ENCODE measurements around the gene DHX9. TPM values are rescaled to one million over a fixed set of nuclear protein-coding genes. Genes with fewer than 3 reads are reported as not detected.
"Not testable (repeated sequence)": the region's sequence is repeated elsewhere in the genome, so short reads cannot be mapped to it uniquely, and the experiment has no call there.

The DHX9 gene
- polyA plus RNA-seq, 2 donors: 38.6 to 70.5 TPM

DNA sequence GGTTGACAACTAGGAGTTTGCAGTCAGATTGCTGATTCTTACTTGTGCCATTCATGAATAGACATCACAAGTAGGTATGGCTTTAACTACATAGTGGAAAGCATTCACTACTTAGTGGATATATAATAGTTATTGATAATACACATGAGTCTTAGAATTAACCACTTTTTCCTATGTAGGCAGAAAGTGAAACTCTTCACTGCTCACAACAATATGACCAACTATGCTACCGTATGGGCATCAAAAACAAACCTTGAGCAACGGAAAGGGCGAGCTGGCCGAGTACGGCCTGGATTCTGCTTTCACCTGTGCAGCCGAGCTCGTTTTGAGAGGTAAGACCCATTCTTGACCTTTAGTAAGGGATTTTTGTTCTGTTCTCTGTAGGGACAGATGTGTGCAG is 38.7 kb downstream of the DHX9 start:
- no peaks in the 10 kb centered on the region for H3K9me3 ChIP-seq (ENCODE audit: control insufficient read depth in 2 of 2, insufficient read depth in 1 of 2, low read depth in 1 of 2, low read length in 1 of 2)
- no peaks in the 10 kb centered on the region for H3K4me1 ChIP-seq (ENCODE audit: control insufficient read depth in 2 of 2, insufficient read depth in 2 of 2, low read length in 1 of 2)
- 88 to 92% methylated on average over 7 of the region's 7 CpGs for WGBS, 2 donors
- no peak overlapping the region for H3K4me3 ChIP-seq (ENCODE audit: low read depth in 1 of 2, low read length in 2 of 2)
- H3K36me3 ChIP-seq (ENCODE audit: control insufficient read depth in 2 of 2, insufficient read depth in 2 of 2, low read length in 1 of 2): peaks cover 18 to 20% of the 10 kb centered on the region in 2 donors
- no peaks in the 10 kb centered on the region for H3K27me3 ChIP-seq (ENCODE audit: control insufficient read depth in 1 of 2, insufficient read depth in 2 of 2, low read length in 2 of 2)
- H3K27ac ChIP-seq (ENCODE audit: low read depth in 2 of 2, low read length in 1 of 2): no peak overlapping the region

DNA sequence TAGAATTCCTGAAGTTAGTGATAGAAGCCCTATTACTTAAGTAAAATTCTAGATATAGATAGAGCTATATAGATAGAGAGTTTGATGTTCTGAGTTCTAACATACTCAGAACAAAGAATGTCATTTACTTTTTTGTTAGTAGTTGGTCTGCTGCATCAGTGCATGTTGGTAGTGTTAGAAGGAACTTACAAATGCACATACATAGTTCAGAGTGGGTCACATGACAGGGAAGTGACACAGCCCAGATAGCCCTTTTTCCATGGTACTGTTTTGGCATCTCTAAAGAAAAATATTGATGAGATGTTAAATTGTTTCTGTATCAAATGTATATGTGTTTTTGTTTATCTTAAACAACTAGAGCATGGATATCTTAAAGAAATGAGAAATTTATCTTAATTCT is 45.7 kb downstream of the DHX9 start:
- peaks cover 10 to 21% of the 10 kb centered on the region in 2 donors for H3K36me3 ChIP-seq (ENCODE audit: control insufficient read depth in 2 of 2, insufficient read depth in 2 of 2, low read length in 1 of 2)

DNA sequence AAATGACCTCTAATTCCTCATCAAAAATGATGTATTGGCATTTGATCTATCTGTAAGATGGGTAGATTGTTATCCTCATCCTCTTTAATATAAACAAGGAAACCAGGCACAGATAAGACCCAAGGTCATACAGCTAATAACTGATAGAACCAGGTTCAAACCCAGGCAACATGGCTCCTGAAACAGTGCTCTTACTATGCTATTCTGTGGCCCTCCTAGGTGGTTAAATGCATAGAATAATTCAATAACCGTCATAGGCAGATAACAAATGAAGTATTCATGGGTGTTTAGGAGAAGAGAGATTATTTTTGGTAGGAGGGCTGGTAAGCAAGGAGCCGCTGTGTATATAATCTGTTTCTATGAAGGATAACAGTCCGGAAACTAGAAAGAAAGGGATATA is 46.4 kb downstream of the DHX9 start:
- peaks cover 10 to 19% of the 10 kb centered on the region in 2 donors for H3K36me3 ChIP-seq (ENCODE audit: control insufficient read depth in 2 of 2, insufficient read depth in 2 of 2, low read length in 1 of 2)
- H3K9me3 ChIP-seq (ENCODE audit: control insufficient read depth in 2 of 2, insufficient read depth in 1 of 2, low read depth in 1 of 2, low read length in 1 of 2): no peaks in the 10 kb centered on the region
- no peak overlapping the region for H3K27ac ChIP-seq (ENCODE audit: low read depth in 2 of 2, low read length in 1 of 2)
- no peak overlapping the region for H3K4me3 ChIP-seq (ENCODE audit: low read depth in 1 of 2, low read length in 2 of 2)
- no peaks in the 10 kb centered on the region for H3K27me3 ChIP-seq (ENCODE audit: control insufficient read depth in 1 of 2, insufficient read depth in 2 of 2, low read length in 2 of 2)
- H3K4me1 ChIP-seq (ENCODE audit: control insufficient read depth in 2 of 2, insufficient read depth in 2 of 2, low read length in 1 of 2): no peaks in the 10 kb centered on the region
- WGBS, 2 donors: 95% methylated on average over 3 of the region's 3 CpGs

More for the DNA sequence above, 45.7 kb downstream of the DHX9 start:
- no peak overlapping the region for H3K4me3 ChIP-seq (ENCODE audit: low read depth in 1 of 2, low read length in 2 of 2)
- H3K27ac ChIP-seq (ENCODE audit: low read depth in 2 of 2, low read length in 1 of 2): no peak overlapping the region
- no peaks in the 10 kb centered on the region for H3K27me3 ChIP-seq (ENCODE audit: control insufficient read depth in 1 of 2, insufficient read depth in 2 of 2, low read length in 2 of 2)
- no peaks in the 10 kb centered on the region for H3K9me3 ChIP-seq (ENCODE audit: control insufficient read depth in 2 of 2, insufficient read depth in 1 of 2, low read depth in 1 of 2, low read length in 1 of 2)
- H3K4me1 ChIP-seq (ENCODE audit: control insufficient read depth in 2 of 2, insufficient read depth in 2 of 2, low read length in 1 of 2): no peaks in the 10 kb centered on the region

DNA sequence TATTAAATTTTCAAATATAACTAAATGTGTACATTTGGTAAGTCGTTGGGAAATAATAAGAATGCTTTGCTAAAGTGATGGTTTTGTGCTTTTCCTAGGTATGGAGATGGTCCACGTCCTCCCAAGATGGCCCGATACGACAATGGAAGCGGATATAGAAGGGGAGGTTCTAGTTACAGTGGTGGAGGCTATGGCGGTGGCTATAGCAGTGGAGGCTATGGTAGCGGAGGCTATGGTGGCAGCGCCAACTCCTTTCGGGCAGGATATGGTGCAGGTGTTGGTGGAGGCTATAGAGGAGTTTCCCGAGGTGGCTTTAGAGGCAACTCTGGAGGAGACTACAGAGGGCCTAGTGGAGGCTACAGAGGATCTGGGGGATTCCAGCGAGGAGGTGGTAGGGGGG is 47.8 kb downstream of the DHX9 start:
- Histone ChIP-seq H3K27ac (ENCODE audit: low read depth in 2 of 2, low read length in 1 of 2) (no peak overlapping the region), H3K36me3 (ENCODE audit: control insufficient read depth in 2 of 2, insufficient read depth in 2 of 2, low read length in 1 of 2) (peaks cover 10 to 16% of the 10 kb centered on the region in 2 donors), H3K4me1 (ENCODE audit: control insufficient read depth in 2 of 2, insufficient read depth in 2 of 2, low read length in 1 of 2) (no peaks in the 10 kb centered on the region), H3K9me3 (ENCODE audit: control insufficient read depth in 2 of 2, insufficient read depth in 1 of 2, low read depth in 1 of 2, low read length in 1 of 2) (no peaks in the 10 kb centered on the region), H3K27me3 (ENCODE audit: control insufficient read depth in 1 of 2, insufficient read depth in 2 of 2, low read length in 2 of 2) (no peaks in the 10 kb centered on the region), H3K4me3 (ENCODE audit: low read depth in 1 of 2, low read length in 2 of 2) (no peak overlapping the region)
- 98 to 99% methylated on average over 11 of the region's 11 CpGs for WGBS, 2 donors

DNA sequence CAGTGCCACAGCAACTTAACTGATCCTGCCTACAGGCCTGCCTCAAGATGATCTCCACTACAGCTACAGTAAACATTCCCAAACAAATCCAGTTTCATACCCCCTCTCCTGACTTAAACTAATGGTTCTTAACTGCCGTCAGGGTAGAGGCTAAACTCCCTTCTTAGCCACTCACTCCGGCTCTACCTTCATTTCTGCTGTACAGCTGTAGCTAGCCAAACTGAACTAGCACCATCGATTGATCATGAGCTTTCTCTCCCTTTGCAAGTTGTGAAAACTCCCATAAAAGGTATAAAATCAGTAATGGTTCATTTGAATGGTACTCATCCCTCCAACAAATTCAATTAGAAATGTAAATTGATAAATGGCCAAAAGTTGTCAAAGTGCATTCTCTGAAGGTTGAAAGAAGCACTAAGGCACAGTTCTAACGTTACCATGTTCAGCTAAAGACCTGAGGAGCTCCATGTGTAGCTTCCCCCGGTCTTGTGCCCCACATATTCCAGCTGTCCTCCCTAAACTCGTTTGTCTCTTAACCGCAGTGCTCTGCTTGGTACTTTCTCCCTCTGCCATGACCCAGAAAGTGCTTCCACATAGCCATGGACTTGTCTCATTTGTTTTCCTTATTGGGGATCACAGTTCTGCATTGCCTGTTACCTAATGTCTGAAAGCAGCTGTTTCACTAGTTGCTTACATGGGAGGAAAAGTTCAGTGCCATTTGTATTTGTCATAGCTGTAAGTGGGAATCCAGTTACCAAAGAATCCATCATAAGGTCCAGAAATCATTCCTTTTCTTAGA is 49.8 kb downstream of the DHX9 start:
- peaks cover 6 to 13% of the 10 kb centered on the region in 2 donors for H3K36me3 ChIP-seq (ENCODE audit: control insufficient read depth in 2 of 2, insufficient read depth in 2 of 2, low read length in 1 of 2)
- 74 to 75% methylated on average over 7 of the region's 7 CpGs for WGBS, 2 donors
- H3K4me1 ChIP-seq (ENCODE audit: control insufficient read depth in 2 of 2, insufficient read depth in 2 of 2, low read length in 1 of 2): no peaks in the 10 kb centered on the region
- H3K9me3 ChIP-seq (ENCODE audit: control insufficient read depth in 2 of 2, insufficient read depth in 1 of 2, low read depth in 1 of 2, low read length in 1 of 2): no peaks in the 10 kb centered on the region
- H3K27me3 ChIP-seq (ENCODE audit: control insufficient read depth in 1 of 2, insufficient read depth in 2 of 2, low read length in 2 of 2): no peaks in the 10 kb centered on the region
- H3K27ac ChIP-seq (ENCODE audit: low read depth in 2 of 2, low read length in 1 of 2): no peak overlapping the region
- no peak overlapping the region for H3K4me3 ChIP-seq (ENCODE audit: low read depth in 1 of 2, low read length in 2 of 2)

DNA sequence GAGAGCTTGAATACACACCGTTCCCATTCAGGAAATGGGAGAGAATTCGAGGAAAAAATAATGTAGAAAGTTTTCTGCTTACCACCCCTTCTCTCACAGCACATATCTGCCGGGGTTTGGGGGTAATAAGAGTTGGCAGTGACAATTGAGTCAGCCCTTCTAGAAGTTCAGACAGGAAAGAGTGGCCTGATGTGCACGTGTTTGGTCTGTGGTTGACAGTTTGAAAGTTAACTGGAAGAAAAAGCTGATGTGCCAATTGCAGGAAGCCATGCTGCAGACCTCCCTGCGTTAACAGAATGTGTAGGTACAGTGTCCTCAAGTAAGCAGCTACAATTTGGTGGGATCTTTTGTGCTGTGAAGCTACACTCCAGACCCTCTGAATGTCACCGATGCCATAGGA is 50.9 kb downstream of the DHX9 start:
- Histone ChIP-seq H3K27ac (ENCODE audit: low read depth in 2 of 2, low read length in 1 of 2) (no peak overlapping the region), H3K4me3 (ENCODE audit: low read depth in 1 of 2, low read length in 2 of 2) (no peak overlapping the region), H3K4me1 (ENCODE audit: control insufficient read depth in 2 of 2, insufficient read depth in 2 of 2, low read length in 1 of 2) (no peaks in the 10 kb centered on the region), H3K27me3 (ENCODE audit: control insufficient read depth in 1 of 2, insufficient read depth in 2 of 2, low read length in 2 of 2) (no peaks in the 10 kb centered on the region), H3K36me3 (ENCODE audit: control insufficient read depth in 2 of 2, insufficient read depth in 2 of 2, low read length in 1 of 2) (peaks cover 4 to 9% of the 10 kb centered on the region in 2 donors), H3K9me3 (ENCODE audit: control insufficient read depth in 2 of 2, insufficient read depth in 1 of 2, low read depth in 1 of 2, low read length in 1 of 2) (no peaks in the 10 kb centered on the region)
- WGBS, 2 donors: 65% methylated on average over 6 of the region's 6 CpGs

DNA sequence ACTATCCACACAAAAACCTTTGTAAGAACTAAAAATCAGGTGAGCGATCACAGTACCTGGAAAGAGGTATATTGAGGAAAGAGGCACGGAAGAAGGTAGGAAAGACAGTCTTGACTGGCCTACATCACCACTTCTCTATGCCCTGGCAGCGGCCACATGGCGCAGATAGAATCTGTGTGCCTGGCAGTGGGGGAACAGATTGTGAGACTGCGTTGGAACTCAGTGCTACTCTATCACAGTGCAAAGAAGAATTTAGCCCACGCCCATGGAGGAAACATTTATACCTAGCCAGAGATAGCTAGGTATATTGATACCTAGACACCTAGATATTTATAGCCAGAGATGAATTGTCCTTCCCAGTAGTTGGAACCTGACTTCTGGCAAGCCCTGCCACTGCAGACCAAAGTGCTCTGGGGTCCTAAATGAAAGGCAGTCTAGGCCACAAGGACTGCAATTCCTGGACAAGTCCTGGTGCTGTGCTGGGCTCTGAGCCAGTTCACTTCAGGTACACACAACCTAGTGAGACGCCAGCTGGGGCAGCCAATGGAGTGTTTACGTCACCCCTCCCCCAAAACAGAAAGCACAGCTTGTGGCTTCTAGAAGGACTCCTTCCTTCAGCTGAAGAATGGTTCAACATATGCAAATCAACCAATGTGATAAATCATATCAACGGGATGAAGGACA is 51.9 kb downstream of the DHX9 start:
- H3K27ac ChIP-seq (ENCODE audit: low read depth in 2 of 2, low read length in 1 of 2): no peak overlapping the region
- no peaks in the 10 kb centered on the region for H3K27me3 ChIP-seq (ENCODE audit: control insufficient read depth in 1 of 2, insufficient read depth in 2 of 2, low read length in 2 of 2)
- H3K9me3 ChIP-seq (ENCODE audit: control insufficient read depth in 2 of 2, insufficient read depth in 1 of 2, low read depth in 1 of 2, low read length in 1 of 2): no peaks in the 10 kb centered on the region
- H3K4me1 ChIP-seq (ENCODE audit: control insufficient read depth in 2 of 2, insufficient read depth in 2 of 2, low read length in 1 of 2): no peaks in the 10 kb centered on the region
- peaks cover 2 to 7% of the 10 kb centered on the region in 2 donors for H3K36me3 ChIP-seq (ENCODE audit: control insufficient read depth in 2 of 2, insufficient read depth in 2 of 2, low read length in 1 of 2)
- no peak overlapping the region for H3K4me3 ChIP-seq (ENCODE audit: low read depth in 1 of 2, low read length in 2 of 2)
- WGBS, 2 donors: 84 to 88% methylated on average over 9 of the region's 9 CpGs

DNA sequence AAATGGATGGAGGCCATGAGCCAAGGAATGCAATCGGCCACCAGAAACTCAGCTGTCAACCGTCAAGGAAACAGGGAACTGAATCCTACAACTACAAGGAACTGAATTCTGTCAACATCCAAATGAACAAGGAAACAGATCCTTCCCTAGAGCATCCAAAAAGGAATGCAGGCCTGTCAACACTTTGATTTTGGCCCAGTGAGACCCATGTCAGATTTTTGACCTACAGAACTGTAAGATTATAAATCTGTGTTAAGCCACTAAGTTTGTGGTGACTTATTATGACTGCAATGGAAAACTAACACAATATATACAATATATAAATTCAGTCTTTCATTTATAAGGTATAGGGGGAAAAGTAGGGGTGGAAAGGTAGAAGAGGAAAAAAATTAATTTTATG is 58.5 kb downstream of the DHX9 start:
- H3K4me1 ChIP-seq (ENCODE audit: control insufficient read depth in 2 of 2, insufficient read depth in 2 of 2, low read length in 1 of 2): no peaks in the 10 kb centered on the region
- no peak overlapping the region for H3K4me3 ChIP-seq (ENCODE audit: low read depth in 1 of 2, low read length in 2 of 2)
- no peaks in the 10 kb centered on the region for H3K9me3 ChIP-seq (ENCODE audit: control insufficient read depth in 2 of 2, insufficient read depth in 1 of 2, low read depth in 1 of 2, low read length in 1 of 2)
- WGBS, 2 donors: 77 to 90% methylated on average over 2 of the region's 2 CpGs
- H3K27me3 ChIP-seq (ENCODE audit: control insufficient read depth in 1 of 2, insufficient read depth in 2 of 2, low read length in 2 of 2): no peaks in the 10 kb centered on the region
- no peaks in the 10 kb centered on the region for H3K36me3 ChIP-seq (ENCODE audit: control insufficient read depth in 2 of 2, insufficient read depth in 2 of 2, low read length in 1 of 2)
- no peak overlapping the region for H3K27ac ChIP-seq (ENCODE audit: low read depth in 2 of 2, low read length in 1 of 2)

DNA sequence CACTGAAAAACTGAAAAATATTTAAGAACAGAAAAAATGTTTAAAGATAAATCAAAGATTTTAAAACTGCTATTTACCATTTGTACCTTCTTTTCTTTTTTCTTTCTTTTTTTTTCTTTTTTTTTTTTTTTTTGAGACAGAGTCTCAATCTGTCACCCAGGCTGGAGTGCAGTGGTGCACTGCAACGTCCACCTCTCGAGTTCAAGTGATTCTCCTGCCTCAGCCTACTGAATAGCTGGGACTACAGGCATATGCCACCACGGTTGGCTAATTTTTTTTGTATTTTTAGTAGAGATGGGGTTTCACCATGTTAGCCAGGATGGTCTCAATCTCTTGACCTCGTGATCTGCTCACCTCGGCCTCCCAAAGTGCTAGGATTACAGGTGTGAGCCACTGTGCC is 62.8 kb downstream of the DHX9 start:
- not testable (repeated sequence) for H3K36me3 ChIP-seq (ENCODE audit: control insufficient read depth in 2 of 2, insufficient read depth in 2 of 2, low read length in 1 of 2); H3K9me3 ChIP-seq (ENCODE audit: control insufficient read depth in 2 of 2, insufficient read depth in 1 of 2, low read depth in 1 of 2, low read length in 1 of 2); H3K27ac ChIP-seq (ENCODE audit: low read depth in 2 of 2, low read length in 1 of 2); H3K27me3 ChIP-seq (ENCODE audit: control insufficient read depth in 1 of 2, insufficient read depth in 2 of 2, low read length in 2 of 2); H3K4me1 ChIP-seq (ENCODE audit: control insufficient read depth in 2 of 2, insufficient read depth in 2 of 2, low read length in 1 of 2); H3K4me3 ChIP-seq (ENCODE audit: low read depth in 1 of 2, low read length in 2 of 2)
- 86 to 87% methylated on average over 5 of the region's 5 CpGs for WGBS, 2 donors

DNA sequence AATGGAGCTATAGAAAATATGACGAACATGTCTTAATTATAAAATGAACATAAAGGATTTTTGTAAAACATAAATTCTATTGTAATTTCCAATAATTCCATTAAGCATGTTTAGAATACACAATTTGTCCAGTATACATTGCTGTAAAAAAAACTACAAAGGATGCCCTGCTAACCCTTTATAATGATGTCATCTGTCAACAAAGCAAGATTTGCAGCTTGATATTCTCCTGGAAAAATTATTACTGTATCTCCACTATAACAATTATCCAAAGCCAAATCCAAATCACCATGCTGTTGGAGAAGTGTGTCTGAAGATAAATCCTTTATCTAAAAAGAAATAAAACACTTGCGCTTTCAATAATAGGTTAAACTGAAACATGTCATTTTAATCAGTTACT is 66.2 kb downstream of the DHX9 start:
- Histone ChIP-seq H3K4me3 (ENCODE audit: low read depth in 1 of 2, low read length in 2 of 2) (no peak overlapping the region), H3K36me3 (ENCODE audit: control insufficient read depth in 2 of 2, insufficient read depth in 2 of 2, low read length in 1 of 2) (no peaks in the 10 kb centered on the region), H3K27me3 (ENCODE audit: control insufficient read depth in 1 of 2, insufficient read depth in 2 of 2, low read length in 2 of 2) (no peaks in the 10 kb centered on the region), H3K9me3 (ENCODE audit: control insufficient read depth in 2 of 2, insufficient read depth in 1 of 2, low read depth in 1 of 2, low read length in 1 of 2) (no peaks in the 10 kb centered on the region), H3K27ac (ENCODE audit: low read depth in 2 of 2, low read length in 1 of 2) (no peak overlapping the region), H3K4me1 (ENCODE audit: control insufficient read depth in 2 of 2, insufficient read depth in 2 of 2, low read length in 1 of 2) (no peaks in the 10 kb centered on the region)
- 92 to 96% methylated on average over 2 of the region's 2 CpGs for WGBS, 2 donors

Measured in esophagus (tissue), 2 donors.